KMS-11 (cell line): ENCODE results near the gene SRSF5.
A peak's percentile ranks its signal among the peaks of the same experiment; 100 is the strongest.

ENCODE experiments used
- H2AFZ ChIP-seq: fragments of 200-600 bp; sonication (generic); 2 replicates; pipeline ENCODE4 v1.6.1; 2016; ENCODE audit warnings: antibody characterized with exemption, mixed run types, low read depth
- H3K27ac ChIP-seq: fragments of 200-600 bp; sonication (generic); 2 replicates; pipeline ENCODE4 v1.6.1; 2016; ENCODE audit warnings: mild to moderate bottlenecking, mixed run types
- H3K27me3 ChIP-seq: fragments of 200-600 bp; sonication (generic); 2 replicates; pipeline ENCODE4 v1.6.1; 2017; ENCODE audit warnings: mild to moderate bottlenecking, low read depth, mixed run types, moderate library complexity; ENCODE audit not compliant: insufficient read depth
- H3K36me3 ChIP-seq: fragments of 200-600 bp; sonication (generic); 2 replicates; pipeline ENCODE4 v1.6.1; 2017; ENCODE audit warnings: mild to moderate bottlenecking, mixed run types; ENCODE audit not compliant: insufficient read depth
- H3K4me1 ChIP-seq: fragments of 200-600 bp; sonication (generic); 2 replicates; pipeline ENCODE4 v1.6.1; 2016; ENCODE audit warnings: mild to moderate bottlenecking, low read depth, mixed run types; ENCODE audit not compliant: poor library complexity, severe bottlenecking
- H3K4me2 ChIP-seq: fragments of 200-600 bp; sonication (generic); 2 replicates; pipeline ENCODE4 v1.7.0; 2016; ENCODE audit warnings: mild to moderate bottlenecking, mixed run types
- H3K4me3 ChIP-seq: fragments of 200-600 bp; sonication (generic); IDR thresholded peaks from 2 replicates; pipeline ENCODE4 v1.6.1; 2017; ENCODE audit warnings: low read depth, low read length, mixed read lengths; ENCODE audit not compliant: insufficient read depth
- H3K79me2 ChIP-seq: fragments of 200-600 bp; sonication (generic); 2 replicates; pipeline ENCODE4 v1.6.1; 2016; ENCODE audit warnings: low read depth, mixed run types; ENCODE audit not compliant: insufficient read depth
- H3K9ac ChIP-seq: fragments of 200-600 bp; sonication (generic); 2 replicates; pipeline ENCODE4 v1.6.1; 2016; ENCODE audit warnings: mild to moderate bottlenecking, mixed run types
- H4K20me1 ChIP-seq: fragments of 200-600 bp; sonication (generic); 2 replicates; pipeline ENCODE4 v1.6.1; 2016; ENCODE audit warnings: mild to moderate bottlenecking, mixed run types; ENCODE audit not compliant: insufficient read depth
- CTCF ChIP-seq: fragments of 200-600 bp; sonication (generic); conservative IDR thresholded peaks from 2 replicates; pipeline ENCODE4 v1.6.1; 2017; ENCODE audit warnings: low read depth, mild to moderate bottlenecking, antibody characterized with exemption, low read length, moderate library complexity, mixed read lengths

SRSF5 gene

GRCh38 chr14:69814397-69814796, 47.5 kb downstream of the SRSF5 start:
- H3K79me2 ChIP-seq, result no peaks in the 10 kb centered on the region
- no peak overlapping the region for H3K9ac ChIP-seq
- no peak overlapping the region for H3K4me2 ChIP-seq
- H3K27ac ChIP-seq, result no peak overlapping the region
- no peak overlapping the region for H2AFZ ChIP-seq
- H3K36me3 ChIP-seq, result no peaks in the 10 kb centered on the region
- peaks cover 4% of the 10 kb centered on the region for H3K4me1 ChIP-seq
- H4K20me1 ChIP-seq, result no peaks in the 10 kb centered on the region
- no peak overlapping the region for H3K4me3 ChIP-seq
- no peak for TF ChIP-seq CTCF
- no peaks in the 10 kb centered on the region for H3K27me3 ChIP-seq

- no peak overlapping the region for H3K4me2 ChIP-seq
- H3K79me2 ChIP-seq, result no peaks in the 10 kb centered on the region
- H3K9ac ChIP-seq, result no peak overlapping the region
- no peak for TF ChIP-seq CTCF
- no peak overlapping the region for H3K4me3 ChIP-seq
- no peak overlapping the region for H2AFZ ChIP-seq
- no peaks in the 10 kb centered on the region for H3K36me3 ChIP-seq
- no peak overlapping the region for H3K27ac ChIP-seq
- H4K20me1 ChIP-seq, result no peaks in the 10 kb centered on the region
- H3K27me3 ChIP-seq, result no peaks in the 10 kb centered on the region
- H3K4me1 ChIP-seq, result peaks cover 4% of the 10 kb centered on the region
Observed at GRCh38 chr14:69815556-69815955, 48.6 kb downstream of the SRSF5 start.

- Histone ChIP-seq H3K4me3 (no peak overlapping the region), H3K4me1 (peaks cover 4% of the 10 kb centered on the region), H2AFZ (no peak overlapping the region), H3K27ac (no peak overlapping the region), H3K4me2 (no peak overlapping the region), H3K36me3 (no peaks in the 10 kb centered on the region), H4K20me1 (no peaks in the 10 kb centered on the region), H3K27me3 (no peaks in the 10 kb centered on the region), H3K79me2 (no peaks in the 10 kb centered on the region), H3K9ac (no peak overlapping the region)
- TF ChIP-seq CTCF, result no peak
Observed at GRCh38 chr14:69816216-69816615, 49.3 kb downstream of the SRSF5 start.

GRCh38 chr14:69818758-69819191, 51.8 kb downstream of the SRSF5 start:
- Histone ChIP-seq H3K27ac (no peak overlapping the region), H3K27me3 (no peaks in the 10 kb centered on the region), H3K9ac (no peak overlapping the region), H2AFZ (peak overlapping the region; percentile 53; the same call in 1 of the 2 replicates), H4K20me1 (no peaks in the 10 kb centered on the region), H3K79me2 (no peaks in the 10 kb centered on the region), H3K36me3 (no peaks in the 10 kb centered on the region), H3K4me2 (peak overlapping the region; percentile 27; the same call in 1 of the 2 replicates), H3K4me3 (no peak overlapping the region), H3K4me1 (peaks cover 4% of the 10 kb centered on the region)
- peak; percentile 85 for TF ChIP-seq CTCF
